Spinal cord (tissue), 10 donors: ENCODE data around the gene PXK. TPM values are rescaled to one million over a fixed set of nuclear protein-coding genes. Genes with fewer than 3 reads are reported as not detected.
"Not testable (repeated sequence)": the region's sequence is repeated elsewhere in the genome, so short reads cannot be mapped to it uniquely, and the experiment has no call there.

Experiments used
- DNase-seq, 6 donors: peaks; one replicate each; pipeline versions ENCODE4 v3.0.0 to v3.0.0-alpha.2; 2013 to 2015; ENCODE audit warnings: low spot score in 6 of 6, low read depth in 4 of 6
- H3K27ac ChIP-seq: one replicate; pipeline ENCODE4 v1.5.1; 2013; ENCODE audit warnings: low read depth, low read length, control low read depth
- H3K27me3 ChIP-seq: one replicate; pipeline ENCODE4 v1.6.1; 2013; ENCODE audit warnings: low read length; ENCODE audit not compliant: control insufficient read depth, insufficient read depth
- H3K36me3 ChIP-seq: one replicate; pipeline ENCODE4 v1.6.1; 2013; ENCODE audit warnings: low read length; ENCODE audit not compliant: control insufficient read depth, insufficient read depth
- H3K4me1 ChIP-seq: one replicate; pipeline ENCODE4 v1.6.1; 2013; ENCODE audit warnings: low read length; ENCODE audit not compliant: control insufficient read depth, insufficient read depth
- H3K4me3 ChIP-seq: one replicate; pipeline ENCODE4 v1.5.1; 2013; ENCODE audit warnings: low read depth, low read length, control low read depth
- H3K9me3 ChIP-seq: one replicate; pipeline ENCODE4 v1.6.1; 2013; ENCODE audit warnings: low read length; ENCODE audit not compliant: control insufficient read depth, insufficient read depth
- WGBS: methylation state at CpG from one replicate; pipeline ENCODE4 v1.1.5; 2013; ENCODE audit warnings: missing lambda C conversion rate; ENCODE audit not compliant: insufficient coverage; 5-methylcytosine and 5-hydroxymethylcytosine counted together
- polyA plus RNA-seq, 2 donors: library from polyadenylated mRNA; unstranded; fragments of 120-200 nt; gene quantifications; one replicate each; pipeline ENCODE4 v1.2.1, GENCODE V29; 2013; ENCODE audit not compliant: insufficient read length in 2 of 2
- total RNA-seq, 2 donors: library from RNA; depleted of rRNA in 1 of 2; stranded (reverse); fragments of 120-200 nt in 1 of 2; fragments of >200 nt in 1 of 2; gene quantifications; one replicate each; pipeline versions ENCODE4 v1.2.3 to v1.2.4, GENCODE V29; 2013 to 2014
- donor health status: healthy.

Gene PXK
- total and polyA plus RNA-seq, 4 donors: 33.9 to 53.3 (median 43.8) TPM

DNA sequence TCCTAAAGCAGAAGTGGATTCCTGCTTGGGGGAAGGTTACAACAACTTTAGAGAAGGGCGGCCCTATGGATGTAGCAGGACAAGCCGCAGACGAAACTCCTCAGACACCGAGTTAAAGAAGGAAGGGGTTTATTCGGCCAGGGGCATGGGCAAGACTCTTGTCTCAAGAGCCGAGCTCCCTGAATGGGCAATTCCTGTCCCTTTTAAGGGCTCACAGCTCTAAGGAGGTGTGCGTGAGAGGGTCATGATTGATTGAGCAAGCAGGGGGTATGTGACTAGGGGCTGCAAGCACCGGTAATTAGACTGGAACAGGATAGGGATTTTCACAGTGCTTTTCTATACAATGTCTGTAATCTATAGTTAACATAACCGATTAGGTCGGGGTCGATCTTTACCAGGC is 101.8 kb downstream of the PXK start:
- DNase-seq: no peak
- peaks cover 15% of the 10 kb centered on the region for H3K4me1 ChIP-seq
- H3K27me3 ChIP-seq: no peaks in the 10 kb centered on the region
- H3K9me3 ChIP-seq: no peaks in the 10 kb centered on the region
- peaks cover 17% of the 10 kb centered on the region for H3K36me3 ChIP-seq
- 69% methylated on average over 8 of the region's 11 CpGs for WGBS
- H3K4me3 ChIP-seq: no peak overlapping the region
- no peak overlapping the region for H3K27ac ChIP-seq

- peaks cover 13% of the 10 kb centered on the region for H3K36me3 ChIP-seq
- H3K27ac ChIP-seq: no peak overlapping the region
- H3K4me1 ChIP-seq: peaks cover 15% of the 10 kb centered on the region
- H3K27me3 ChIP-seq: no peaks in the 10 kb centered on the region
- 60% methylated on average over 1 of the region's 1 CpG for WGBS
- no peak overlapping the region for H3K4me3 ChIP-seq
- DNase-seq: no peak
- no peaks in the 10 kb centered on the region for H3K9me3 ChIP-seq
These were observed 102.3 kb downstream of the PXK start for GRCh38 chr3:58434990-58435389.

DNA sequence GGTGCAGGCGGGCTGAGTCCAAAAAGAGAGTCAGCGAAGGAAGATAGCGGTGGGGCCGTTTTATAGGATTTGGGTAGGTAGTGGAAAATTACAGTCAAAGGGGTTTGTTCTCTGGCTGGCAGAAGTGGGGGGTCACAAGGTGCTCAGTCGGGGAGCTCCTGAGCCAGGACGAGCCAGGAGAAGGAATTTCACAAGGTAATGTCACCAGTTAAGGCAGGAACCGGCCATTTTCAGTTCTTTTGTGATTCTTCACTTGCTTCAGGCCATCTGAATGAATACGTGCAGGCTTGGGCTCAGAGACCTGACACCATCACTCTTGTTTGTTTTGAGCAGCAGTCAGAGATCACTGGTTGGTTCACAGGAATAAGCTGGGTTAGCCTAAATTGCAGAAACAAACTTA is 104.6 kb downstream of the PXK start:
- not testable (repeated sequence) for H3K4me3 ChIP-seq, H3K36me3 ChIP-seq, DNase-seq, H3K9me3 ChIP-seq, H3K27ac ChIP-seq, H3K27me3 ChIP-seq
- peaks cover 13% of the 10 kb centered on the region for H3K4me1 ChIP-seq
- WGBS: 57% methylated on average over 8 of the region's 8 CpGs

- H3K4me3 ChIP-seq, H3K27me3 ChIP-seq, DNase-seq, H3K36me3 ChIP-seq, H3K4me1 ChIP-seq, H3K9me3 ChIP-seq, H3K27ac ChIP-seq: not testable (repeated sequence)
- 74% methylated on average over 4 of the region's 6 CpGs for WGBS
These were observed 108.3 kb downstream of the PXK start for GRCh38 chr3:58440996-58441355.

DNA sequence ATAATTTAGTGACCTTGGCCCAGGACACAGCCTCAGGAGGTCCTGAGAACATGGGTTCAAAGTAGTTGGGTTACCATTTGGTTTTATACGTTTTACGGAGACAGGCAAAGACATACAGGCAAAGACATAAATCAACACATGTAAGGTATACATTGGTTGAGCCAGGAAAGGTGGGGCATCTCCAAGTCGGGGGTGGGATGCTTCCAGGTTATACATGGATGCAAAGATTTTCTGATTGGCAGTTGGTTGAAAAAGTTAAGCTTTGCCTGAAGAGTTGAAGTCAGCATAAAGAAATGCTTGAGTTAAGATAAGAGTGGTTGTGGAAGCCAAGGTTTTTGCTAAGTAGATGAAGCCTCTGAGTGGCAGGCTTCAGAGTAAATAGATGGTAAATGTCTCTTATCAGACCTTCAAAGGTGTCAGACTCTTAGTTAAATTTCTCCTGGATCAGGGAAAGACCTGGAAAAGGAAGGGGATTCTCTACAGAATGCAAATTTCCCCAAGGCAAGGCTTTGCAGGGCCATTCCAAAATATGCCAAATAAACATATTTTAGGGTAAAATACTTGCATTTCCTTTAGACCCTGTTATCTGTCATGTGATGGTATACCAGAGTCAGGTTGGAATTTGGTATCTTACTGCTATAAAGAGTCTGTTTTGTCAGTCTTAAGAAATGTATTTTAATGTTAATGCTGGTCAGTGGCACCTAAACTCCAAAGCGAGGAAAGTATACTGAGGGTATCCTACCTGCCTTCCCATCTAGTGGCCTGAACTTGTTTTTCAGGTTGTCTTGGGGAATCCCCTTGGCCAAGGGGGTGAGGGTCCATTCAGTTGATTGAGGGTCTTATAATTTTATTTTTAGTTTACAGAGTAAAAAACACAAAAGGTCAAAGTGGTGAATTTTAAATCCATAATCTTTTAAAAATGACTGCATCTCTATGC is 109.1 kb downstream of the PXK start:
- WGBS: 64% methylated on average over 1 of the region's 4 CpGs
- no peak for DNase-seq
- Histone ChIP-seq H3K36me3 (no peaks in the 10 kb centered on the region), H3K27me3 (no peaks in the 10 kb centered on the region), H3K9me3 (no peaks in the 10 kb centered on the region), H3K4me3 (no peak overlapping the region), H3K4me1 (no peaks in the 10 kb centered on the region), H3K27ac (no peak overlapping the region)

DNA sequence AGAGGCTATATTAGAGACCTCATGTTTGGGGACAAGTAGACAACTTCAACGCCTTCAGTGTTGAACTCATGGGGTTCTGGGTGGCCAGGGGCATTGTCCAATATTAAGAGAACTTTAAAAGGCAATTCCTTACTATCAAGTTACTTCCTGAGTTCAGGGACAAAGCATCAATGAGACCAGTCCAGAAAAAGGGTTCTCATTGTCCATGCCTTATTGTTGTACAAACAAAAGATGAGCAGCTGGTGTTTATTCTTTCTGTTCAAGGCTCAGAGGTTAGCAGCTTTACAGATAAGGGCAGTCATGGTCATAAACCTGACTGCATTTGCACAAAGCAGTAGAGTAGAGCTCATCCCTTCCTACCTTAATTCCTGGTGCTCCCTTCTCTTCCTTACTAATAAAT is 119.5 kb downstream of the PXK start:
- H3K27ac ChIP-seq: no peak overlapping the region
- H3K36me3 ChIP-seq: no peaks in the 10 kb centered on the region
- no peak overlapping the region for H3K4me3 ChIP-seq
- DNase-seq: no peak
- WGBS: no CpG with 5 or more reads among the region's 1 CpG
- no peaks in the 10 kb centered on the region for H3K4me1 ChIP-seq
- H3K9me3 ChIP-seq: peaks cover 2% of the 10 kb centered on the region
- no peaks in the 10 kb centered on the region for H3K27me3 ChIP-seq

GRCh38 chr3:58459160-58459559 is 126.5 kb downstream of the PXK start:
- Histone ChIP-seq H3K27ac (no peak overlapping the region), H3K4me3 (no peak overlapping the region), H3K36me3 (no peaks in the 10 kb centered on the region), H3K9me3 (peaks cover 2% of the 10 kb centered on the region), H3K4me1 (peaks cover 5% of the 10 kb centered on the region), H3K27me3 (no peaks in the 10 kb centered on the region)
- no peak for DNase-seq
- no CpG with 5 or more reads among the region's 4 CpGs for WGBS

DNA sequence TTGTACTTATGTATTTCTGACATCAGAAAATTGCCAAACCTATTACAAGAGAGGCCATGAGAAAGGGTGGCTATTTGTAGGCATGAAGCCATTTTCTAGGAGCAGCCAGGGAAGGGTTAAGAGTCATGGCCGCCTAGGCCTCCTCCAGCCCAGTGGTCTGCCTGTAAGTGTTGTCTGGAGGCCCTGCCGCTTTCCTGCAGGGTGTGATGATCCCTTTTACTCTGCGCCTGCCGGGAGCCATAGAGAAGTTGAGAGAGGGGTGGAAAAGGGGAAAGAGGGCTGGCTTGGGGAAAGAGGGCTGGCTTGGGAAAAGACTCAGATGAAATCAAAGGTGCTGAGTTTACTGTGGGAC is 130.1 kb downstream of the PXK start:
- H3K27me3 ChIP-seq: no peaks in the 10 kb centered on the region
- H3K4me1 ChIP-seq: peaks cover 5% of the 10 kb centered on the region
- H3K9me3 ChIP-seq: no peaks in the 10 kb centered on the region
- no peak overlapping the region for H3K27ac ChIP-seq
- DNase-seq: no peak
- 51% methylated on average over 4 of the region's 4 CpGs for WGBS
- H3K4me3 ChIP-seq: no peak overlapping the region
- no peaks in the 10 kb centered on the region for H3K36me3 ChIP-seq

DNA sequence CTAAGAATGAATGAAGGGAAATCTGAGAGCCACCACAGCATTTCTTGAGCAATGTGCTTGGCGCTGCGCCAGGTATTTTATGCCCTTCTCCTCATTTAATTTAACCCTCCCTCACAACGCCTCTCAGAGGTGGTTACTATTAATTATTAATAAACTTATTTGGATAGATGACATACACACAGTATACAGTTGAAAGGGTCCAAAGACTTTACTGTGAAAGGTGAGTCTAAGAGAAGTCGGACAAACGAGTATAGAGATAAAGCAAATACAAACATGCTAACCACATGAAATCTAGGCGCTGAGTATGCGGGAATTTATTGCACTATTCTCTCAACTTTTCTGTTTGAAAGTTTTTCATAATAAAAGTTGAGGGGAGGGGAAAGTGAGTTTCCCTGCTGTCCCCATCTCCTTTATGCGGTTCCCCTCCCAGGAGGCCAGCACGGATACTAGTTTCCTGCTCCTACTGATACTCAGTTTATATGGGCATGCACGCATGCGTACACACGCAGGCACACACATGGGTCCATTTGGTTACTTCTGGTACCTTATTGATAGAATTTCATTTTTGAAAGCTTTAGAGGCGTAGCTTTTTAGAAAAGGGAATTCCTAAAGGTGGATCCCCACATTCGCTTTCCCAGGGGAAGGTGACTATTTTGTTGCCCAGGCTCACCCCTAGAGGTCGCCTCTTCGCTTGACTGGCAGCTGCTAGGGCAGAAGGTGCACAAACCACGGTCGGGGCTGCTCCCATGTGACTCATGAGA is 130.7 kb downstream of the PXK start:
- no peaks in the 10 kb centered on the region for H3K36me3 ChIP-seq
- no peak overlapping the region for H3K27ac ChIP-seq
- no peaks in the 10 kb centered on the region for H3K27me3 ChIP-seq
- DNase-seq: peak in 2 of 6 donors; percentile 63 to 70
- H3K9me3 ChIP-seq: no peaks in the 10 kb centered on the region
- H3K4me3 ChIP-seq: no peak overlapping the region
- peaks cover 5% of the 10 kb centered on the region for H3K4me1 ChIP-seq
- WGBS: 18% methylated on average over 8 of the region's 18 CpGs

- H3K4me3 ChIP-seq: no peak overlapping the region
- peaks cover 5% of the 10 kb centered on the region for H3K4me1 ChIP-seq
- no peaks in the 10 kb centered on the region for H3K27me3 ChIP-seq
- no peak overlapping the region for H3K27ac ChIP-seq
- no peak for DNase-seq
- 33% methylated on average over 3 of the region's 5 CpGs for WGBS
- H3K36me3 ChIP-seq: no peaks in the 10 kb centered on the region
- H3K9me3 ChIP-seq: no peaks in the 10 kb centered on the region
These were observed 131.2 kb downstream of the PXK start for GRCh38 chr3:58463942-58464271.
